ENCODE measurements around the gene SLC7A14. TPM values are rescaled to one million over a fixed set of nuclear protein-coding genes. Genes with fewer than 3 reads are reported as not detected.

The SLC7A14 gene
- total and polyA plus RNA-seq, 10 of the 15 experiments (the other 5 are each of a cell fraction or from before 2014, with no cell fraction given) = not detected

DNA sequence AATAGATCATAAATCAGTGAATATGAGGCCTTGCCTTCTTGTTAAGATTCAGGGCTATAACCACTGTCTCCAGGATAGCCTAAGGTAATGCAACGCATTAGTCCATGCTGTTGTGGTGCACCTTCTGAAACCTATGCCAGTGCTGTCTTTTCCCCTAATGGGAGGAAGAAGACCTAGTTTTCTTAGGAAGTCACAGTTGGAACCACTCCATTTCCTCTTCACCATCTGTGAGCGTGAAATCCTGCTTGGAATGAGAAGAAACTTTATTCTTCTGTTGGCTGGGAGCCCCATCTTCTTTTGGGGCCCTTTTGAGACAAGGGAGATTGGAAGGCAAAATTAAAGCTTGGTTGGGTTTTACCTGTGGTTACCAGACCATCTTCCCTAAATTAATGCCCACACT lies 25.9 kb upstream of the SLC7A14 start:
- H3K4me1 ChIP-seq (ENCODE audit: control insufficient read depth, insufficient read depth, low read length) = no peaks in the 10 kb centered on the region
- RAD21 ChIA-PET (ENCODE audit: unreplicated experiment) = no interaction called here
- H3K4me3 ChIP-seq = no peak overlapping the region
- H3K79me2 ChIP-seq (ENCODE audit: control insufficient read depth, insufficient read depth, low read length) = no peaks in the 10 kb centered on the region
- no TSS peak for BruUV-seq (replicated peaks)
- in situ Hi-C loops (cut with MboI) = no loop called here
- CTCF ChIA-PET = interaction anchor here (0.9 kb wide), 1 partner anchor 135 kb away, joined by 3 read pairs; no protein-coding TSS in a partner anchor
- SMC1A ChIA-PET (ENCODE audit: uncharacterized antibody, unreplicated experiment) = interaction anchor here (0.6 to 1.0 kb wide), 2 partner anchors 12 to 495 kb away, joined by 3 to 4 read pairs; no protein-coding TSS in a partner anchor
- WGBS (ENCODE audit: insufficient coverage, insufficient replicate concordance, low lambda C conversion rate, missing lambda C conversion rate) = 45% methylated on average over 2 of the region's 2 CpGs
- H3K36me3 ChIP-seq (ENCODE audit: control insufficient read depth in 2 of 2, insufficient read depth in 2 of 2, low read length in 1 of 2) = no peaks in the 10 kb centered on the region
- no peak overlapping the region for H3K27ac ChIP-seq (ENCODE audit: control insufficient read depth, insufficient read depth)
- no peaks in the 10 kb centered on the region; a peak in 1 of 4 replicates for H3K27me3 ChIP-seq (replicated peaks in 1 of 2; ENCODE audit: control insufficient read depth in 2 of 2, insufficient read depth in 2 of 2, low read length in 1 of 2)
- H3K9ac ChIP-seq (ENCODE audit: control insufficient read depth, insufficient read depth, low read length) = no peak overlapping the region
- intact Hi-C loops (cut with micrococcal nuclease; ENCODE audit: unreplicated experiment) = no loop called here
- POLR2A ChIA-PET = no interaction called here
- no peaks in the 10 kb centered on the region for H4K20me1 ChIP-seq (ENCODE audit: control insufficient read depth, insufficient read depth)
- H2AFZ ChIP-seq (ENCODE audit: control insufficient read depth, low read depth, low read length) = no peak overlapping the region
- no peaks in the 10 kb centered on the region for H3K9me3 ChIP-seq (replicated peaks; ENCODE audit: control insufficient read depth, insufficient read depth, low read length)
- no peak overlapping the region for H3K4me2 ChIP-seq (ENCODE audit: control insufficient read depth, insufficient read depth)
- no peak for FAIRE-seq
- no peak for ATAC-seq
- no peak for DNase-seq (ENCODE audit: low read depth, low spot score)
- TF ChIP-seq SIN3A (IDR thresholded peaks at IDR 0.05; ENCODE audit: low read depth, low read length) = no peak
- TF ChIP-seq, protein P1, sequence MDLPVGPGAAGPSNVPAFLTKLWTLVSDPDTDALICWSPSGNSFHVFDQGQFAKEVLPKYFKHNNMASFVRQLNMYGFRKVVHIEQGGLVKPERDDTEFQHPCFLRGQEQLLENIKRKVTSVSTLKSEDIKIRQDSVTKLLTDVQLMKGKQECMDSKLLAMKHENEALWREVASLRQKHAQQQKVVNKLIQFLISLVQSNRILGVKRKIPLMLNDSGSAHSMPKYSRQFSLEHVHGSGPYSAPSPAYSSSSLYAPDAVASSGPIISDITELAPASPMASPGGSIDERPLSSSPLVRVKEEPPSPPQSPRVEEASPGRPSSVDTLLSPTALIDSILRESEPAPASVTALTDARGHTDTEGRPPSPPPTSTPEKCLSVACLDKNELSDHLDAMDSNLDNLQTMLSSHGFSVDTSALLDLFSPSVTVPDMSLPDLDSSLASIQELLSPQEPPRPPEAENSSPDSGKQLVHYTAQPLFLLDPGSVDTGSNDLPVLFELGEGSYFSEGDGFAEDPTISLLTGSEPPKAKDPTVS (IDR thresholded peaks at IDR 0.05; ENCODE audit: low read depth, low read length) = no peak
- no peak for TF ChIP-seq IKZF1 (conservative IDR thresholded peaks at IDR 0.05)
- TF ChIP-seq, protein P2, sequence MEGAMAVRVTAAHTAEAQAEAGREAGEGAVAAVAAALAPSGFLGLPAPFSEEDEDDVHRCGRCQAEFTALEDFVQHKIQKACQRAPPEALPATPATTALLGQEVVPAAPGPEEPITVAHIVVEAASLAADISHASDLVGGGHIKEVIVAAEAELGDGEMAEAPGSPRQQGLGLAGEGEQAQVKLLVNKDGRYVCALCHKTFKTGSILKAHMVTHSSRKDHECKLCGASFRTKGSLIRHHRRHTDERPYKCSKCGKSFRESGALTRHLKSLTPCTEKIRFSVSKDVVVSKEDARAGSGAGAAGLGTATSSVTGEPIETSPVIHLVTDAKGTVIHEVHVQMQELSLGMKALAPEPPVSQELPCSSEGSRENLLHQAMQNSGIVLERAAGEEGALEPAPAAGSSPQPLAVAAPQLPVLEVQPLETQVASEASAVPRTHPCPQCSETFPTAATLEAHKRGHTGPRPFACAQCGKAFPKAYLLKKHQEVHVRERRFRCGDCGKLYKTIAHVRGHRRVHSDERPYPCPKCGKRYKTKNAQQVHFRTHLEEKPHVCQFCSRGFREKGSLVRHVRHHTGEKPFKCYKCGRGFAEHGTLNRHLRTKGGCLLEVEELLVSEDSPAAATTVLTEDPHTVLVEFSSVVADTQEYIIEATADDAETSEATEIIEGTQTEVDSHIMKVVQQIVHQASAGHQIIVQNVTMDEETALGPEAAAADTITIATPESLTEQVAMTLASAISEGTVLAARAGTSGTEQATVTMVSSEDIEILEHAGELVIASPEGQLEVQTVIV (IDR thresholded peaks at IDR 0.05; ENCODE audit: borderline replicate concordance, partially characterized antibody) = no peak
- TF ChIP-seq, protein P3, sequence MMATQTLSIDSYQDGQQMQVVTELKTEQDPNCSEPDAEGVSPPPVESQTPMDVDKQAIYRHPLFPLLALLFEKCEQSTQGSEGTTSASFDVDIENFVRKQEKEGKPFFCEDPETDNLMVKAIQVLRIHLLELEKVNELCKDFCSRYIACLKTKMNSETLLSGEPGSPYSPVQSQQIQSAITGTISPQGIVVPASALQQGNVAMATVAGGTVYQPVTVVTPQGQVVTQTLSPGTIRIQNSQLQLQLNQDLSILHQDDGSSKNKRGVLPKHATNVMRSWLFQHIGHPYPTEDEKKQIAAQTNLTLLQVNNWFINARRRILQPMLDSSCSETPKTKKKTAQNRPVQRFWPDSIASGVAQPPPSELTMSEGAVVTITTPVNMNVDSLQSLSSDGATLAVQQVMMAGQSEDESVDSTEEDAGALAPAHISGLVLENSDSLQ (IDR thresholded peaks at IDR 0.05) = no peak
- no peak for TF ChIP-seq MXI1 (IDR thresholded peaks at IDR 0.05; ENCODE audit: low read depth, low read length)
- TF ChIP-seq, protein P4, sequence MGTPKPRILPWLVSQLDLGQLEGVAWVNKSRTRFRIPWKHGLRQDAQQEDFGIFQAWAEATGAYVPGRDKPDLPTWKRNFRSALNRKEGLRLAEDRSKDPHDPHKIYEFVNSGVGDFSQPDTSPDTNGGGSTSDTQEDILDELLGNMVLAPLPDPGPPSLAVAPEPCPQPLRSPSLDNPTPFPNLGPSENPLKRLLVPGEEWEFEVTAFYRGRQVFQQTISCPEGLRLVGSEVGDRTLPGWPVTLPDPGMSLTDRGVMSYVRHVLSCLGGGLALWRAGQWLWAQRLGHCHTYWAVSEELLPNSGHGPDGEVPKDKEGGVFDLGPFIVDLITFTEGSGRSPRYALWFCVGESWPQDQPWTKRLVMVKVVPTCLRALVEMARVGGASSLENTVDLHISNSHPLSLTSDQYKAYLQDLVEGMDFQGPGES (IDR thresholded peaks at IDR 0.05) = no peak
- TF ChIP-seq, protein P5, sequence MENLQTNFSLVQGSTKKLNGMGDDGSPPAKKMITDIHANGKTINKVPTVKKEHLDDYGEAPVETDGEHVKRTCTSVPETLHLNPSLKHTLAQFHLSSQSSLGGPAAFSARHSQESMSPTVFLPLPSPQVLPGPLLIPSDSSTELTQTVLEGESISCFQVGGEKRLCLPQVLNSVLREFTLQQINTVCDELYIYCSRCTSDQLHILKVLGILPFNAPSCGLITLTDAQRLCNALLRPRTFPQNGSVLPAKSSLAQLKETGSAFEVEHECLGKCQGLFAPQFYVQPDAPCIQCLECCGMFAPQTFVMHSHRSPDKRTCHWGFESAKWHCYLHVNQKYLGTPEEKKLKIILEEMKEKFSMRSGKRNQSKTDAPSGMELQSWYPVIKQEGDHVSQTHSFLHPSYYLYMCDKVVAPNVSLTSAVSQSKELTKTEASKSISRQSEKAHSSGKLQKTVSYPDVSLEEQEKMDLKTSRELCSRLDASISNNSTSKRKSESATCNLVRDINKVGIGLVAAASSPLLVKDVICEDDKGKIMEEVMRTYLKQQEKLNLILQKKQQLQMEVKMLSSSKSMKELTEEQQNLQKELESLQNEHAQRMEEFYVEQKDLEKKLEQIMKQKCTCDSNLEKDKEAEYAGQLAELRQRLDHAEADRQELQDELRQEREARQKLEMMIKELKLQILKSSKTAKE (IDR thresholded peaks at IDR 0.05; ENCODE audit: low read depth, poor library complexity, severe bottlenecking) = no peak
- no peak for TF ChIP-seq ASH2L (IDR thresholded peaks at IDR 0.05; ENCODE audit: borderline replicate concordance, low read depth)
- TF ChIP-seq KDM1A (IDR thresholded peaks at IDR 0.05; ENCODE audit: borderline replicate concordance) = no peak
- no peak for TF ChIP-seq POLR2A (IDR thresholded peaks at IDR 0.05; ENCODE audit: low read depth, low read length)
- TF ChIP-seq MYC (IDR thresholded peaks at IDR 0.05; ENCODE audit: insufficient read depth, insufficient read length, insufficient replicate concordance, low read length, severe bottlenecking) = no peak
- no peak for TF ChIP-seq ZSCAN29 (IDR thresholded peaks at IDR 0.05)
- TF ChIP-seq PAX8 (IDR thresholded peaks at IDR 0.05) = no peak
- no peak for TF ChIP-seq ZBED1 (IDR thresholded peaks at IDR 0.05; ENCODE audit: borderline replicate concordance)
- no peak for TF ChIP-seq MTA2 (IDR thresholded peaks at IDR 0.05; ENCODE audit: low read depth)
- TF ChIP-seq SMAD5 (IDR thresholded peaks at IDR 0.05; ENCODE audit: low read depth) = no peak
- TF ChIP-seq NFYB (IDR thresholded peaks at IDR 0.05; ENCODE audit: insufficient read depth, low read depth, low read length) = no peak
